ENCODE results near the gene TM9SF2. TPM values are rescaled to one million over a fixed set of nuclear protein-coding genes. Genes with fewer than 3 reads are reported as not detected.

The TM9SF2 gene
- total and polyA plus RNA-seq, 9 of the 15 experiments (the other 6 are each of a cell fraction or from before 2014, with no cell fraction given), result 23.3 to 83.2 (median 55.1) TPM

DNA sequence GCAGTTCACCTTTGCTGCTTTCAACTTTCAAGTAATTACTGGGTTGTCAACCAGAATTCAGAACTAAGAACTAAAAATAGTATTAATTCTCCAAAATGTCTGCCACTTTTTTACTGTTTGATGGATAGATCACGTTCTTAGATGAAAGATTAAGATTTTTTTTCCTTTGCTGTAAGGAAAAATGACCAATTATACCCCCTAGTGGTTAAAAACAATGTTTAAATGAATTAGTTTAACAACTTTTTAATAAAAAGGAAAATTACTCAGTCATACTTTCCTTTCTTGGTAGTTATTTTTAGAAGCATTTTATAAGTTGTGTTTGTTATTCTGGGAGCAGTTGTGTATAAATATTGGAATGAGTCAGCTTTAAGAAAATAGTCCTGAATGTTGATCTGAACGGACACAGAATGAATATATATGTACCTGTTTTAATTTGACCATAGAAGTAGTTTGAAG, 4.6 kb downstream of the TM9SF2 start (continued):
- TF ChIP-seq, protein P1, sequence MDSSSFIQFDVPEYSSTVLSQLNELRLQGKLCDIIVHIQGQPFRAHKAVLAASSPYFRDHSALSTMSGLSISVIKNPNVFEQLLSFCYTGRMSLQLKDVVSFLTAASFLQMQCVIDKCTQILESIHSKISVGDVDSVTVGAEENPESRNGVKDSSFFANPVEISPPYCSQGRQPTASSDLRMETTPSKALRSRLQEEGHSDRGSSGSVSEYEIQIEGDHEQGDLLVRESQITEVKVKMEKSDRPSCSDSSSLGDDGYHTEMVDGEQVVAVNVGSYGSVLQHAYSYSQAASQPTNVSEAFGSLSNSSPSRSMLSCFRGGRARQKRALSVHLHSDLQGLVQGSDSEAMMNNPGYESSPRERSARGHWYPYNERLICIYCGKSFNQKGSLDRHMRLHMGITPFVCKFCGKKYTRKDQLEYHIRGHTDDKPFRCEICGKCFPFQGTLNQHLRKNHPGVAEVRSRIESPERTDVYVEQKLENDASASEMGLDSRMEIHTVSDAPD (CRISPR knock-in tag; IDR thresholded peaks at IDR 0.05), result no peak
- TF ChIP-seq PBX2 (CRISPR knock-in tag; IDR thresholded peaks at IDR 0.05; ENCODE audit: low read depth) (no peak), PBX2 (tag; conservative IDR thresholded peaks at IDR 0.05; ENCODE audit: low read depth) (peak; percentile 56; the same call in 1 of the 2 replicates), BHLHE40 (IDR thresholded peaks at IDR 0.05; ENCODE audit: low read length) (peak; percentile 47; the same call in 1 of the 2 replicates)

DNA sequence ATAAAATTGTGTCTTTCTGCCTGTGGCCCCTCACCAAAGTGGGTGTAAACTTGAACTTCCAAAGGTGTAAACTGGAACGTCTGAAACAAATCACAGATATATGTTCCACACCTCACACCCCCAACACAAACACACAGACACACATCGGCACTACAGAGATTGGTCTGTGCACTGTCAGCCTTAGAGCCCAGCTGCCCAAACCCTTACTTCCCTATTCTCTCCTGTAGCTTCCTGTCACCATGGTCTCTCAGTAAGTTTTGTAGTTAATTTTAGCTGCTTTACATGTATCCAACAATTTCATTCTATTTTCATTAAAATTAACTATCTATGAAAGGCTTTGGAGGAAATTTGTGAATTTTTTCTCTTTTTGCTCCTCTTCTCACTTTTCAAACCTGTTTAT, 5.4 kb downstream of the TM9SF2 start:
- Histone ChIP-seq H3K9me3 (replicated peaks; ENCODE audit: control insufficient read depth, insufficient read depth, low read depth, low read length) (peaks cover 10% of the 10 kb centered on the region), H3K4me2 (ENCODE audit: insufficient read depth, low read length) (no peak overlapping the region), H3K4me1 (replicated peaks in 1 of 2; ENCODE audit: control insufficient read depth in 2 of 2, insufficient read depth in 2 of 2, low read length in 2 of 2) (peaks cover 4 to 5% of the 10 kb centered on the region in 2 experiments; a peak in 3 of 5 replicates), H4K20me1 (replicated peaks; ENCODE audit: control insufficient read depth, insufficient read depth, low read length) (no peaks in the 10 kb centered on the region), H3K36me3 (ENCODE audit: control insufficient read depth, insufficient read depth, low read length) (peaks cover 46% of the 10 kb centered on the region; the same call in 2 of the 3 replicates), H3K27ac (ENCODE audit: extremely low read depth, low read depth, low read length) (no peak overlapping the region), H3K9me1 (ENCODE audit: control insufficient read depth, insufficient read depth, low read length) (no peaks in the 10 kb centered on the region), H2AFZ (ENCODE audit: low read depth, low read length) (no peak overlapping the region), H3K9ac (ENCODE audit: insufficient read depth in 1 of 2, low read depth in 2 of 2, low read length in 2 of 2) (no peak overlapping the region), H3K4me3 (no peak overlapping the region), H3K27me3 (ENCODE audit: control insufficient read depth in 2 of 2, insufficient read depth in 2 of 2, low read length in 2 of 2) (no peaks in the 10 kb centered on the region), H3K79me2 (ENCODE audit: control insufficient read depth, insufficient read depth, low read length) (peaks cover 99% of the 10 kb centered on the region)
- ChIA-PET POLR2A (interaction anchor here (1.1 kb wide), 1 partner anchor 10 kb away, joined by 3 read pairs; no protein-coding TSS in a partner anchor), CTCF (ENCODE audit: low intra/inter-chr PET ratio) (no interaction called here)
- no TSS peak for BruUV-seq (replicated peaks)
- FAIRE-seq, result no peak
- intact Hi-C loops (cut with micrococcal nuclease) (no loop called here), in situ Hi-C loops (cut with MboI) (no loop called here)
- WGBS (ENCODE audit: insufficient coverage, low coverage, missing lambda C conversion rate), result 67% methylated on average over 2 of the region's 2 CpGs
- DNase-seq (ENCODE audit: extremely low read depth in 1 of 4, low spot score in 3 of 4), result no peak
- ATAC-seq, result no peak
- TF ChIP-seq RBM15 (IDR thresholded peaks at IDR 0.05; ENCODE audit: insufficient read depth, low read length) (no peak), MCM2 (IDR thresholded peaks at IDR 0.05; ENCODE audit: low read depth) (no peak), ATF4 (CRISPR knock-in tag; IDR thresholded peaks at IDR 0.05) (no peak), ZMIZ1 (IDR thresholded peaks at IDR 0.05; ENCODE audit: low read depth in 2 of 2, low read length in 2 of 2) (no peak), ZBTB8A (IDR thresholded peaks at IDR 0.05; ENCODE audit: partially characterized antibody) (no peak)
- TF ChIP-seq, protein P2, sequence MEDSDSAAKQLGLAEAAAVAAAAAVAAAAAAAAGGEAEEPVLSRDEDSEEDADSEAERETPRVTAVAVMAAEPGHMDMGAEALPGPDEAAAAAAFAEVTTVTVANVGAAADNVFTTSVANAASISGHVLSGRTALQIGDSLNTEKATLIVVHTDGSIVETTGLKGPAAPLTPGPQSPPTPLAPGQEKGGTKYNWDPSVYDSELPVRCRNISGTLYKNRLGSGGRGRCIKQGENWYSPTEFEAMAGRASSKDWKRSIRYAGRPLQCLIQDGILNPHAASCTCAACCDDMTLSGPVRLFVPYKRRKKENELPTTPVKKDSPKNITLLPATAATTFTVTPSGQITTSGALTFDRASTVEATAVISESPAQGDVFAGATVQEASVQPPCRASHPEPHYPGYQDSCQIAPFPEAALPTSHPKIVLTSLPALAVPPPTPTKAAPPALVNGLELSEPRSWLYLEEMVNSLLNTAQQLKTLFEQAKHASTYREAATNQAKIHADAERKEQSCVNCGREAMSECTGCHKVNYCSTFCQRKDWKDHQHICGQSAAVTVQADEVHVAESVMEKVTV (CRISPR knock-in tag; IDR thresholded peaks at IDR 0.05), result no peak
